H1 (cell line): ENCODE results near the gene ILF3. TPM values are rescaled to one million over a fixed set of nuclear protein-coding genes. Genes with fewer than 3 reads are reported as not detected.

Experiments
- CTCF ChIA-PET: fragments of 300-600 bp; sonication (Branson Sonifier 250); formaldehyde crosslinking; loops from one replicate; lab custom pipeline; 2021; ENCODE audit not compliant: partially characterized antibody; lab: Charles Lee
- POLR2A ChIA-PET: fragments of 300-600 bp; sonication (Branson Sonifier 250); formaldehyde crosslinking; loops from one replicate; lab custom pipeline; 2021; ENCODE audit warnings: inconsistent platforms; ENCODE audit not compliant: partially characterized antibody; lab: Charles Lee
- DNase-seq, 2 experiments: peaks; one replicate each; pipeline versions ENCODE4 v3.0.0 to v3.0.0-alpha.2; 2010 to 2022; ENCODE audit warnings: low spot score in 2 of 2, low read depth in 1 of 2, mixed read lengths in 1 of 2
- FAIRE-seq: peaks from 2 replicates; lab custom pipeline; 2011; peaks lifted over from hg19 to GRCh38; lab: Jason Lieb, UNC
- H2AFZ ChIP-seq: 2 replicates; pipeline ENCODE4 v1.8.1; 2012; ENCODE audit warnings: low read length, inconsistent platforms
- H2AK5ac ChIP-seq: 2 replicates; pipeline ENCODE4 v1.6.1; 2013; ENCODE audit warnings: low read depth, low read length
- H2BK120ac ChIP-seq: replicated peaks from 2 replicates; pipeline ENCODE3; 2013; ENCODE audit warnings: low read depth, low read length, inconsistent platforms
- H2BK12ac ChIP-seq: 2 replicates; pipeline ENCODE4 v1.6.1; 2013; ENCODE audit warnings: low read depth, low read length
- H2BK15ac ChIP-seq: 2 replicates; pipeline ENCODE4 v1.6.1; 2013; ENCODE audit warnings: low read length
- H2BK20ac ChIP-seq: 2 replicates; pipeline ENCODE4 v1.6.1; 2013; ENCODE audit warnings: low read length
- H2BK5ac ChIP-seq: 2 replicates; pipeline ENCODE4 v1.6.1; 2013; ENCODE audit warnings: low read depth, low read length
- H3K14ac ChIP-seq: 2 replicates; pipeline ENCODE4 v1.6.1; 2013; ENCODE audit warnings: inconsistent platforms; ENCODE audit not compliant: insufficient read length
- H3K18ac ChIP-seq: 2 replicates; pipeline ENCODE4 v1.6.1; 2013; ENCODE audit warnings: low read length; ENCODE audit errors: extremely low read depth
- H3K23ac ChIP-seq: 2 replicates; pipeline ENCODE4 v1.6.1; 2013; ENCODE audit warnings: inconsistent platforms; ENCODE audit not compliant: insufficient read length
- H3K23me2 ChIP-seq: 2 replicates; pipeline ENCODE4 v1.6.1; 2013; ENCODE audit warnings: low read depth, low read length
- H3K27ac ChIP-seq: 2 replicates; pipeline ENCODE4 v1.6.1; 2011; ENCODE audit warnings: low read depth, low read length, inconsistent platforms
- H3K27me3 ChIP-seq, 4 experiments: replicated peaks in 1 of 4; 1 replicate in 1 of 4; 2 replicates in 3 of 4; pipeline versions ENCODE4 v1.6.1 to v1.8.1; 2011 to 2013; ENCODE audit warnings: low read length in 3 of 4, mild to moderate bottlenecking in 3 of 4, inconsistent platforms in 2 of 4, mixed read lengths in 2 of 4, moderate library complexity in 1 of 4; ENCODE audit not compliant: control insufficient read depth in 3 of 4, insufficient read depth in 3 of 4; ENCODE audit errors: extremely low read depth in 1 of 4
- H3K36me3 ChIP-seq, 4 experiments: 2 replicates each; pipeline versions ENCODE4 v1.6.1 to v1.8.1; 2011 to 2013; ENCODE audit warnings: mild to moderate bottlenecking in 4 of 4, low read length in 3 of 4, moderate library complexity in 2 of 4, control low read depth in 1 of 4, inconsistent platforms in 1 of 4; ENCODE audit not compliant: insufficient read depth in 4 of 4, control insufficient read depth in 2 of 4
- H3K4ac ChIP-seq: replicated peaks from 2 replicates; pipeline ENCODE3; 2013; ENCODE audit warnings: low read length, low read depth, mixed read lengths, inconsistent platforms; ENCODE audit not compliant: insufficient read length
- H3K4me1 ChIP-seq, 4 experiments: replicated peaks in 1 of 4; 1 replicate in 1 of 4; 2 replicates in 3 of 4; pipeline versions ENCODE4 v1.6.1 to v1.8.1; 2011 to 2013; ENCODE audit warnings: low read length in 3 of 4, inconsistent platforms in 2 of 4, mixed read lengths in 1 of 4; ENCODE audit not compliant: insufficient read depth in 4 of 4, control insufficient read depth in 3 of 4
- H3K4me2 ChIP-seq, 2 experiments: 2 replicates each; pipeline versions ENCODE4 v1.6.1 to v1.8.1; 2011 to 2013; ENCODE audit warnings: low read depth in 2 of 2, low read length in 2 of 2, control low read depth in 1 of 2, inconsistent platforms in 1 of 2, mild to moderate bottlenecking in 1 of 2; ENCODE audit not compliant: insufficient read depth in 1 of 2
- H3K4me3 ChIP-seq, 4 experiments: fragments of 200-600, 300-600 bp in 1 of 4; sonication (generic), shearing (Covaris generic), sonication (Bioruptor Twin) in 1 of 4; 2 replicates each; pipeline versions ENCODE4 v1.5.1 to v1.8.1; 2011 to 2016; ENCODE audit warnings: low read length in 4 of 4, low read depth in 3 of 4, control low read depth in 2 of 4, inconsistent platforms in 2 of 4, mild to moderate bottlenecking in 2 of 4, mixed read lengths in 1 of 4, moderate library complexity in 1 of 4; ENCODE audit not compliant: insufficient read depth in 2 of 4; ENCODE audit errors: extremely low read depth in 1 of 4
- H3K56ac ChIP-seq: replicated peaks from 2 replicates; pipeline ENCODE3; 2013; ENCODE audit warnings: low read depth, mild to moderate bottlenecking, mixed read lengths, low read length, inconsistent platforms; ENCODE audit not compliant: insufficient read length
- H3K79me1 ChIP-seq: 2 replicates; pipeline ENCODE4 v1.6.1; 2013; ENCODE audit warnings: low read depth, low read length, control low read depth
- H3K79me2 ChIP-seq, 2 experiments: 2 replicates each; pipeline versions ENCODE4 v1.6.1 to v1.8.1; 2012 to 2013; ENCODE audit warnings: low read length in 2 of 2, mild to moderate bottlenecking in 2 of 2, inconsistent platforms in 1 of 2; ENCODE audit not compliant: insufficient read depth in 2 of 2, control insufficient read depth in 1 of 2
- H3K9ac ChIP-seq, 4 experiments: replicated peaks in 1 of 4; 1 replicate in 1 of 4; 2 replicates in 3 of 4; pipeline versions ENCODE4 v1.6.1 to v1.8.1; 2011 to 2013; ENCODE audit warnings: low read depth in 3 of 4, low read length in 3 of 4, control low read depth in 2 of 4, mild to moderate bottlenecking in 2 of 4, moderate library complexity in 2 of 4, inconsistent platforms in 1 of 4; ENCODE audit errors: extremely low read depth in 1 of 4
- H3K9me3 ChIP-seq, 2 experiments: 2 replicates each; pipeline versions ENCODE4 v1.6.1 to v1.8.1; 2012 to 2013; ENCODE audit warnings: mild to moderate bottlenecking in 2 of 2, moderate library complexity in 2 of 2, control low read depth in 1 of 2, inconsistent platforms in 1 of 2, low read depth in 1 of 2, low read length in 1 of 2, mixed read lengths in 1 of 2; ENCODE audit not compliant: insufficient read depth in 2 of 2
- H4K20me1 ChIP-seq, 2 experiments: replicated peaks in 1 of 2; 2 replicates each; pipeline versions ENCODE3 to v1.8.1; 2011 to 2013; ENCODE audit warnings: inconsistent platforms in 2 of 2, low read length in 2 of 2, mild to moderate bottlenecking in 1 of 2; ENCODE audit not compliant: insufficient read depth in 2 of 2, control insufficient read depth in 1 of 2
- H4K5ac ChIP-seq: 2 replicates; pipeline ENCODE4 v1.6.1; 2013; ENCODE audit warnings: low read length, low read depth, mixed read lengths, inconsistent platforms; ENCODE audit not compliant: insufficient read length
- H4K8ac ChIP-seq: 2 replicates; pipeline ENCODE4 v1.8.0; 2013; ENCODE audit warnings: mild to moderate bottlenecking, moderate library complexity, low read length, inconsistent platforms; ENCODE audit not compliant: insufficient read depth; ENCODE audit errors: extremely low read depth
- H4K91ac ChIP-seq: replicated peaks from 2 replicates; pipeline ENCODE3; 2013; ENCODE audit warnings: low read length, mixed read lengths, inconsistent platforms; ENCODE audit not compliant: insufficient read length
- BRCA1 ChIP-seq: IDR thresholded peaks from 2 replicates; pipeline ENCODE4 v1.6.1; 2012; ENCODE audit warnings: low read depth, low read length, improper control_type of control experiment
- MAX ChIP-seq: IDR thresholded peaks from 2 replicates; pipeline ENCODE4 v1.6.1; 2012; ENCODE audit warnings: inconsistent platforms
- POLR2A ChIP-seq, 2 experiments: IDR thresholded peaks; 1 replicate in 1 of 2; 2 replicates in 1 of 2; pipeline ENCODE4 v1.6.1; 2011; ENCODE audit warnings: low read depth in 2 of 2, low read length in 2 of 2, mild to moderate bottlenecking in 2 of 2; ENCODE audit errors: control extremely low read depth in 1 of 2
- WGBS, 2 experiments: shearing (Covaris generic) in 1 of 2; methylation state at CpG; one replicate each; pipeline versions ENCODE4 v1.1.6 to v1.1.7; 2013 to 2015; ENCODE audit warnings: low lambda C conversion rate in 2 of 2, mixed read lengths in 2 of 2, inconsistent platforms in 1 of 2, low coverage in 1 of 2, missing lambda C conversion rate in 1 of 2; ENCODE audit not compliant: insufficient replicate concordance in 2 of 2, insufficient coverage in 1 of 2, insufficient read length in 1 of 2; ENCODE audit errors: extremely low coverage in 1 of 2, missing lambda C conversion rate in 1 of 2; 5-methylcytosine and 5-hydroxymethylcytosine counted together
- polyA plus RNA-seq, 7 experiments: library from polyadenylated mRNA; depleted of rRNA in 3 of 7; stranded (reverse) in 5 of 7; unstranded in 2 of 7; fragments of >200 nt in 5 of 7; fragments of 200-250 nt in 2 of 7; gene quantifications; 1 replicate in 5 of 7; 2 replicates in 1 of 7; 4 replicates in 1 of 7; pipeline versions ENCODE4 v1.2.1 to v1.2.3, GENCODE V29; 2011 to 2013; ENCODE audit warnings: missing spikeins in 2 of 7, mixed read lengths in 2 of 7
- total RNA-seq: library from RNA; stranded (reverse); fragmentation: NEBNext Ultra II Directional; extraction: Animal tissue kit (Norgen Biotek cat#: 25700); gene quantifications from 2 replicates; pipeline ENCODE4 v1.2.1, GENCODE V29; 2021

ILF3 gene
- total and polyA plus RNA-seq, 2 of the 8 experiments (the other 6 are each of a cell fraction or from before 2014, with no cell fraction given): 291 to 695 TPM

DNA sequence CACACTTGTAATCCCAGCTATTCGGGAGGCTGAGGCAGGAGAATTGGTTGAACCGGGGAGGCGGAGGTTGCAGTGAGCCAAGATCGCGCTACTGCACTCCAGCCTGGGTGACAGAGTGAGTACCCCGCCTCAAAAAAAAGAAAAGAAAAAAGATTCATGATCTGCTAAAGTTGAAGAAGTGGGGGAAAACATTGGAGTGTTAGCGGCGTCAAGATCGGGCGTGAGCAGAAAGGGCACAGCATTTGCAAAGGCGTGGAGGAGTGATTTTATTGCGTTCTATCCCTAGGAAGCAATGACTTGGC is 62.9 kb downstream of the ILF3 start:
- no peak overlapping the region for H3K56ac ChIP-seq
- H3K23ac ChIP-seq: no peak overlapping the region
- H3K27ac ChIP-seq: no peak overlapping the region; the same call in 1 of the 2 replicates
- H3K18ac ChIP-seq: no peak overlapping the region
- H3K27me3 ChIP-seq: no peaks in the 10 kb centered on the region
- H4K8ac ChIP-seq: peak overlapping the region; percentile 66; the same call in 1 of the 2 replicates
- H2BK12ac ChIP-seq: no peak overlapping the region
- H3K14ac ChIP-seq: no peak overlapping the region
- 0 out of 2 replicates have a peak overlapping the region, but pooled peaks have one; percentile 18 for H2BK5ac ChIP-seq
- POLR2A ChIA-PET: interaction anchor here (0.5 to 55.9 kb wide), 19 partner anchors 8 to 200 kb away, joined by 3 to 1874 read pairs (median 4); partner anchors contain the start of genes ILF3, QTRT1, S1PR5 and TMED1
- peaks cover 0 to 14% (median 6%) of the 10 kb centered on the region in 4 experiments; a peak in 5 of 7 replicates for H3K4me1 ChIP-seq
- H2BK20ac ChIP-seq: no peak overlapping the region
- H2AK5ac ChIP-seq: no peak overlapping the region
- H3K9me3 ChIP-seq: no peaks in the 10 kb centered on the region
- DNase-seq (no peak), FAIRE-seq (no peak)
- H3K4me3 ChIP-seq: peak overlapping the region in 2 of 4 experiments; percentile 12 to 41; a peak in 3 of 8 replicates
- H3K4ac ChIP-seq: no peak overlapping the region
- CTCF ChIA-PET: interaction anchor here (0.6 to 3.1 kb wide), 21 partner anchors 9 to 1662 kb away, joined by 3 to 15 read pairs (median 4); partner anchors contain the start of genes QTRT1 and TMED1
- no peak overlapping the region for H2BK15ac ChIP-seq
- H4K20me1 ChIP-seq: peaks cover 18 to 19% of the 10 kb centered on the region in 2 experiments
- H2AFZ ChIP-seq: 0 out of 2 replicates have a peak overlapping the region, but pooled peaks have one; percentile 35
- no peak overlapping the region for H4K91ac ChIP-seq
- 44% methylated on average over 10 of the region's 12 CpGs; no CpG with 5 or more reads in 1 of the 2 experiments for WGBS, 2 experiments
- peaks cover 7% of the 10 kb centered on the region for H3K23me2 ChIP-seq
- H2BK120ac ChIP-seq: no peak overlapping the region
- peak overlapping the region in 1 of 4 experiments; percentile 31; a peak in 2 of 7 replicates for H3K9ac ChIP-seq
- peak overlapping the region; percentile 30 to 57 for H3K4me2 ChIP-seq
- H4K5ac ChIP-seq: peak overlapping the region; percentile 57
- peaks cover 0 to 4% (median 1%) of the 10 kb centered on the region in 4 experiments; a peak in 2 of 8 replicates for H3K36me3 ChIP-seq
- H3K79me1 ChIP-seq: peaks cover 14% of the 10 kb centered on the region
- H3K79me2 ChIP-seq: peaks cover 24 to 37% of the 10 kb centered on the region in 2 experiments
- peak in 1 of 2 experiments; percentile 55; a peak in 2 of 3 replicates for TF ChIP-seq POLR2A (IDR thresholded peaks at IDR 0.05; ENCODE audit: control extremely low read depth in 1 of 2, low read depth in 2 of 2, low read length in 2 of 2)
- no peak for TF ChIP-seq MAX
- TF ChIP-seq BRCA1: no peak
